IMR-90 (cell line): Measurements from ENCODE around the gene PTGS1. TPM values are rescaled to one million over a fixed set of nuclear protein-coding genes. Genes with fewer than 3 reads are reported as not detected.

ENCODE experiments used
- ATAC-seq: fragments of 200-7000 bp; cut with Tn5 transposase; 2 replicates; pipeline ENCODE4 v1.9.1; 2020; ENCODE audit warnings: low read depth, mild to moderate bottlenecking, moderate library complexity
- BruUV-seq: library from RNA; stranded (reverse); fragments of 400-500 nt; replicated peaks from 2 replicates; lab custom pipeline; 2021; lab: Mats Ljungman, UMichigan
- CTCF ChIA-PET: fragments of 300-600 bp; formaldehyde crosslinking; extraction: SDS; loops from one replicate; lab custom pipeline; 2021; ENCODE audit warnings: antibody characterized with exemption; lab: Yijun Ruan, JAX
- POLR2A ChIA-PET: fragments of 300-600 bp; sonication (Branson Sonifier 250); formaldehyde crosslinking; loops from one replicate; lab custom pipeline; 2022; ENCODE audit warnings: antibody characterized with exemption; ENCODE audit not compliant: unreplicated experiment; lab: Charles Lee
- DNase-seq: peaks from one replicate; pipeline ENCODE4 v3.0.0; 2013
- H2AFZ ChIP-seq: replicated peaks from 2 replicates; pipeline ENCODE3; 2013; ENCODE audit warnings: low read length, mild to moderate bottlenecking; ENCODE audit not compliant: poor library complexity
- H2AK5ac ChIP-seq: 2 replicates; pipeline ENCODE4 v1.6.1; 2013; ENCODE audit warnings: low read depth, low read length, inconsistent platforms
- H2AK9ac ChIP-seq: replicated peaks from 2 replicates; pipeline ENCODE3; 2013; ENCODE audit warnings: mild to moderate bottlenecking, low read depth, low read length, moderate library complexity; ENCODE audit not compliant: poor library complexity
- H2BK120ac ChIP-seq: 2 replicates; pipeline ENCODE4 v1.6.1; 2013; ENCODE audit warnings: low read depth, low read length, inconsistent platforms
- H2BK15ac ChIP-seq: 3 replicates; pipeline ENCODE4 v1.6.1; 2013; ENCODE audit warnings: low read depth, low read length, inconsistent platforms
- H2BK20ac ChIP-seq: 2 replicates; pipeline ENCODE4 v1.6.1; 2013; ENCODE audit warnings: low read depth, mild to moderate bottlenecking, inconsistent platforms, low read length, moderate library complexity
- H2BK5ac ChIP-seq: 2 replicates; pipeline ENCODE4 v1.6.1; 2013; ENCODE audit warnings: mild to moderate bottlenecking, low read depth, low read length, inconsistent platforms; ENCODE audit not compliant: poor library complexity, severe bottlenecking
- H3K14ac ChIP-seq: replicated peaks from 2 replicates; pipeline ENCODE4 v1.6.1; 2013; ENCODE audit warnings: low read depth, low read length, inconsistent platforms
- H3K18ac ChIP-seq: 2 replicates; pipeline ENCODE4 v1.6.1; 2013; ENCODE audit warnings: low read depth, low read length, control low read depth
- H3K23ac ChIP-seq: 2 replicates; pipeline ENCODE4 v1.6.1; 2013; ENCODE audit warnings: low read depth, low read length, inconsistent platforms
- H3K27ac ChIP-seq: 2 replicates; pipeline ENCODE4 v1.5.1; 2013; ENCODE audit warnings: mild to moderate bottlenecking, control low read depth, low read length; ENCODE audit not compliant: insufficient read depth
- H3K27me3 ChIP-seq: 2 replicates; pipeline ENCODE4 v1.6.1; 2013; ENCODE audit warnings: low read length; ENCODE audit not compliant: control insufficient read depth, insufficient read depth
- H3K36me3 ChIP-seq: 2 replicates; pipeline ENCODE4 v1.6.1; 2013; ENCODE audit warnings: low read length, mixed read lengths; ENCODE audit not compliant: control insufficient read depth, insufficient read depth
- H3K4ac ChIP-seq: 2 replicates; pipeline ENCODE4 v1.6.1; 2013; ENCODE audit warnings: low read depth, low read length, inconsistent platforms
- H3K4me1 ChIP-seq: 2 replicates; pipeline ENCODE4 v1.6.1; 2013; ENCODE audit warnings: low read length, mixed read lengths; ENCODE audit not compliant: control insufficient read depth, insufficient read depth
- H3K4me2 ChIP-seq: 2 replicates; pipeline ENCODE4 v1.6.1; 2013; ENCODE audit warnings: low read depth, mild to moderate bottlenecking, control low read depth, low read length, moderate library complexity
- H3K4me3 ChIP-seq: 2 replicates; pipeline ENCODE4 v1.5.1; 2013; ENCODE audit warnings: low read depth, mild to moderate bottlenecking, control low read depth, low read length, moderate library complexity; ENCODE audit not compliant: insufficient read depth
- H3K56ac ChIP-seq: 2 replicates; pipeline ENCODE4 v1.6.1; 2013; ENCODE audit warnings: low read length, inconsistent platforms; ENCODE audit not compliant: insufficient read depth; ENCODE audit errors: extremely low read depth
- H3K79me1 ChIP-seq, 2 experiments: 2 replicates each; pipeline ENCODE4 v1.6.1; 2013; ENCODE audit warnings: low read length in 2 of 2, inconsistent platforms in 1 of 2, low read depth in 1 of 2
- H3K9ac ChIP-seq: 2 replicates; pipeline ENCODE4 v1.6.1; 2013; ENCODE audit warnings: low read depth, low read length, control low read depth
- H3K9me1 ChIP-seq: 2 replicates; pipeline ENCODE4 v1.6.1; 2013; ENCODE audit warnings: low read length, inconsistent platforms; ENCODE audit not compliant: insufficient read depth
- H3K9me3 ChIP-seq: 2 replicates; pipeline ENCODE4 v1.6.1; 2013; ENCODE audit warnings: low read length; ENCODE audit not compliant: control insufficient read depth, insufficient read depth
- H4K20me1 ChIP-seq: 2 replicates; pipeline ENCODE4 v1.6.1; 2013; ENCODE audit warnings: low read length, inconsistent platforms; ENCODE audit not compliant: insufficient read depth
- H4K5ac ChIP-seq: 2 replicates; pipeline ENCODE4 v1.6.1; 2013; ENCODE audit warnings: mild to moderate bottlenecking, low read depth, low read length, control low read depth
- H4K8ac ChIP-seq, 2 experiments: 2 replicates each; pipeline ENCODE4 v1.6.1; 2013; ENCODE audit warnings: low read depth in 2 of 2, low read length in 2 of 2, control low read depth in 1 of 2, inconsistent platforms in 1 of 2
- H4K91ac ChIP-seq: 2 replicates; pipeline ENCODE4 v1.6.1; 2013; ENCODE audit warnings: low read depth, low read length, inconsistent platforms; ENCODE audit not compliant: insufficient read depth
- BHLHE40 ChIP-seq: fragments of 150-350 bp; IDR thresholded peaks from 2 replicates; pipeline ENCODE4 v1.6.1; 2016; ENCODE audit warnings: mild to moderate bottlenecking, low read depth, low read length
- CEBPB ChIP-seq: IDR thresholded peaks from 2 replicates; pipeline ENCODE4 v1.6.1; 2012; ENCODE audit warnings: low read depth, low read length, improper control_type of control experiment
- FOS ChIP-seq: fragments of 150-350 bp; IDR thresholded peaks from 2 replicates; pipeline ENCODE4 v1.6.1; 2016; ENCODE audit warnings: low read depth, low read length
- MAFK ChIP-seq: IDR thresholded peaks from 2 replicates; pipeline ENCODE4 v1.6.1; 2012; ENCODE audit warnings: low read depth, low read length, improper control_type of control experiment
- MAZ ChIP-seq: IDR thresholded peaks from 2 replicates; pipeline ENCODE4 v1.6.1; 2012; ENCODE audit warnings: low read depth, mild to moderate bottlenecking, low read length, improper control_type of control experiment, moderate library complexity, borderline replicate concordance
- MXI1 ChIP-seq: IDR thresholded peaks from 2 replicates; pipeline ENCODE4 v1.6.1; 2012; ENCODE audit warnings: low read depth, mild to moderate bottlenecking, low read length, moderate library complexity, borderline replicate concordance
- NFE2L2 ChIP-seq: fragments of 150-350 bp; IDR thresholded peaks from 2 replicates; pipeline ENCODE4 v1.6.1; 2016; ENCODE audit warnings: low read depth, mild to moderate bottlenecking, low read length
- POLR2A ChIP-seq: IDR thresholded peaks from 2 replicates; pipeline ENCODE4 v1.6.1; 2012; ENCODE audit warnings: mild to moderate bottlenecking, low read depth, low read length
- RAD21 ChIP-seq: IDR thresholded peaks from 2 replicates; pipeline ENCODE4 v1.6.1; 2012; ENCODE audit warnings: low read length, improper control_type of control experiment
- RCOR1 ChIP-seq: IDR thresholded peaks from 2 replicates; pipeline ENCODE4 v1.6.1; 2012; ENCODE audit warnings: mild to moderate bottlenecking, low read length, improper control_type of control experiment; ENCODE audit not compliant: insufficient replicate concordance
- RFX5 ChIP-seq: IDR thresholded peaks from 2 replicates; pipeline ENCODE4 v1.8.0; 2012; ENCODE audit warnings: low read depth, mild to moderate bottlenecking, low read length, moderate library complexity
- SMC3 ChIP-seq: fragments of 150-350 bp; IDR thresholded peaks from 2 replicates; pipeline ENCODE4 v1.6.1; 2016; ENCODE audit warnings: low read depth, mild to moderate bottlenecking, antibody characterized with exemption, low read length, moderate library complexity
- WGBS, 2 experiments: methylation state at CpG; one replicate each; pipeline versions ENCODE4 v1.1.5 to v1.1.7; 2013; ENCODE audit warnings: missing lambda C conversion rate in 2 of 2; ENCODE audit not compliant: insufficient read length in 1 of 2; ENCODE audit errors: extremely low coverage in 2 of 2; 5-methylcytosine and 5-hydroxymethylcytosine counted together
- dilution Hi-C: fragments of 300-500 bp; cut with HindIII; formaldehyde crosslinking; loops from one replicate; pipeline ENCODE4 v1.14.3; 2018; ENCODE audit warnings: low sequenced_read_pairs; ENCODE audit not compliant: unreplicated experiment
- in situ Hi-C: fragments of 300-500 bp; cut with MboI; formaldehyde crosslinking; loops from 3 replicates; pipeline ENCODE4 v1.14.3; 2019; ENCODE audit warnings: low sequenced_read_pairs, inconsistent platforms, mixed read lengths
- intact Hi-C: fragments of 100-400 bp; cut with micrococcal nuclease; formaldehyde crosslinking; loops from 2 replicates; pipeline ENCODE4 v1.10.0; 2022
- polyA plus RNA-seq, 3 experiments: library from polyadenylated mRNA; depleted of rRNA; stranded (reverse); fragments of >200 nt; gene quantifications; 2 replicates each; pipeline ENCODE4 v1.2.3, GENCODE V29; 2012; ENCODE audit warnings: low replicate concordance in 1 of 3
- total RNA-seq: library from RNA; depleted of rRNA; stranded (reverse); fragments of >200 nt; gene quantifications from 2 replicates; pipeline ENCODE4 v1.2.3, GENCODE V29; 2012
- TF ChIP-seq, protein P1 (sequence below): fragments of 150-350 bp; IDR thresholded peaks from 2 replicates; pipeline ENCODE4 v1.6.1; 2016; ENCODE audit warnings: low read depth, mild to moderate bottlenecking, low read length, moderate library complexity, borderline replicate concordance
- TF ChIP-seq, protein P2 (sequence below): fragments of 150-350 bp; IDR thresholded peaks from 2 replicates; pipeline ENCODE4 v1.6.1; 2017; ENCODE audit warnings: mild to moderate bottlenecking, antibody characterized with exemption, low read length, low read depth

PTGS1 gene
- total and polyA plus RNA-seq, 2 of the 4 experiments (the other 2 are of a cell fraction), result 24.7 to 38.3 TPM

DNA sequence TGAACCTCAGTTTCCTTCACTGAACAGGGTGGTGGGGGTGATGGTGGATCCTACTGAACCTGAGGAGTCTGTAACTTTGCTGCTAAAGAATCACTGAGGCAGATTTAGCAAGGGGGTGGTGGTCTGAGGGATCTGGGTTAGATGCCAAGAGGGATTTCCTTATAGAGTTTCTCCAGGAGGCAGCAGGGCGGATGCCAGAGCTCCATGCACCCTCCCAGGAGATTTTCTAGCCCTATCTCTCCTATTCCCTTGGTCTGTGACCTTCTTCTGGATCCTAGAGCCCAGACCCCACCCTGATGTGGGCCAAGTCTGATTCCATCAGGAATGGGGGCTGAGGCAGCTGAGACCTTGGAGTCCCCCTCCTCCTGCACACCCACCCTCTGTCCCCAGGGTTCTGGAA, 6.0 kb downstream of the PTGS1 start:
- Histone ChIP-seq H2AK9ac (peak overlapping the region; percentile 38), H3K27me3 (no peaks in the 10 kb centered on the region), H3K9ac (peak overlapping the region; percentile 3; the same call in 1 of the 2 replicates), H3K36me3 (peaks cover 38% of the 10 kb centered on the region), H4K8ac (peak overlapping the region; percentile 26 to 90), H2AK5ac (peak overlapping the region; percentile 94), H3K9me3 (peaks cover 3% of the 10 kb centered on the region; the same call in 1 of the 2 replicates), H3K79me1 (peaks cover 24 to 71% of the 10 kb centered on the region in 2 experiments; a peak in 3 of 4 replicates), H3K18ac (peak overlapping the region; percentile 14), H3K4me3 (no peak overlapping the region), H4K5ac (peak overlapping the region; percentile 15), H3K4me1 (peaks cover 46% of the 10 kb centered on the region), H3K4me2 (peak overlapping the region; percentile 11), H3K23ac (peak overlapping the region; percentile 67), H4K91ac (peak overlapping the region; percentile 74), H3K27ac (peak overlapping the region; percentile 76), H3K9me1 (peaks cover 43% of the 10 kb centered on the region), H2BK20ac (peak overlapping the region; percentile 75), H3K14ac (peak overlapping the region; percentile 74), H4K20me1 (no peaks in the 10 kb centered on the region), H2BK15ac (peak overlapping the region; percentile 41; the same call in 2 of the 3 replicates), H3K4ac (peak overlapping the region; percentile 88), H2AFZ (peak overlapping the region; percentile 69), H3K56ac (no peak overlapping the region), H2BK120ac (peak overlapping the region; percentile 96), H2BK5ac (peak overlapping the region; percentile 69)
- dilution Hi-C loops (no loop called here), in situ Hi-C loops (loop anchor here (10.0 kb wide), 1 partner anchor 438 kb away; no protein-coding TSS in a partner anchor), intact Hi-C loops (no loop called here)
- POLR2A ChIA-PET, result no interaction called here
- DNase-seq, result no peak
- no peak for ATAC-seq
- WGBS, 2 experiments, result no CpG with 5 or more reads among the region's 1 CpG
- no peak for TF ChIP-seq MXI1
- TF ChIP-seq RFX5, result no peak
- no peak for TF ChIP-seq NFE2L2
- TF ChIP-seq MAZ, result no peak
- TF ChIP-seq, protein P1, sequence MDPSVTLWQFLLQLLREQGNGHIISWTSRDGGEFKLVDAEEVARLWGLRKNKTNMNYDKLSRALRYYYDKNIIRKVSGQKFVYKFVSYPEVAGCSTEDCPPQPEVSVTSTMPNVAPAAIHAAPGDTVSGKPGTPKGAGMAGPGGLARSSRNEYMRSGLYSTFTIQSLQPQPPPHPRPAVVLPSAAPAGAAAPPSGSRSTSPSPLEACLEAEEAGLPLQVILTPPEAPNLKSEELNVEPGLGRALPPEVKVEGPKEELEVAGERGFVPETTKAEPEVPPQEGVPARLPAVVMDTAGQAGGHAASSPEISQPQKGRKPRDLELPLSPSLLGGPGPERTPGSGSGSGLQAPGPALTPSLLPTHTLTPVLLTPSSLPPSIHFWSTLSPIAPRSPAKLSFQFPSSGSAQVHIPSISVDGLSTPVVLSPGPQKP, result no peak
- TF ChIP-seq, protein P2, sequence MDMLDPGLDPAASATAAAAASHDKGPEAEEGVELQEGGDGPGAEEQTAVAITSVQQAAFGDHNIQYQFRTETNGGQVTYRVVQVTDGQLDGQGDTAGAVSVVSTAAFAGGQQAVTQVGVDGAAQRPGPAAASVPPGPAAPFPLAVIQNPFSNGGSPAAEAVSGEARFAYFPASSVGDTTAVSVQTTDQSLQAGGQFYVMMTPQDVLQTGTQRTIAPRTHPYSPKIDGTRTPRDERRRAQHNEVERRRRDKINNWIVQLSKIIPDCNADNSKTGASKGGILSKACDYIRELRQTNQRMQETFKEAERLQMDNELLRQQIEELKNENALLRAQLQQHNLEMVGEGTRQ, result no peak
- TF ChIP-seq MAFK, result no peak
- TF ChIP-seq RAD21, result no peak
- no peak for TF ChIP-seq FOS
- TF ChIP-seq SMC3, result no peak
- no peak for TF ChIP-seq CEBPB
- no peak for TF ChIP-seq RCOR1
- no peak for TF ChIP-seq POLR2A
- no peak for TF ChIP-seq BHLHE40
- CTCF ChIA-PET, result no interaction called here
- BruUV-seq, result no TSS peak
